Measurements from ENCODE around the gene KMT2B.

KMT2B gene

DNA sequence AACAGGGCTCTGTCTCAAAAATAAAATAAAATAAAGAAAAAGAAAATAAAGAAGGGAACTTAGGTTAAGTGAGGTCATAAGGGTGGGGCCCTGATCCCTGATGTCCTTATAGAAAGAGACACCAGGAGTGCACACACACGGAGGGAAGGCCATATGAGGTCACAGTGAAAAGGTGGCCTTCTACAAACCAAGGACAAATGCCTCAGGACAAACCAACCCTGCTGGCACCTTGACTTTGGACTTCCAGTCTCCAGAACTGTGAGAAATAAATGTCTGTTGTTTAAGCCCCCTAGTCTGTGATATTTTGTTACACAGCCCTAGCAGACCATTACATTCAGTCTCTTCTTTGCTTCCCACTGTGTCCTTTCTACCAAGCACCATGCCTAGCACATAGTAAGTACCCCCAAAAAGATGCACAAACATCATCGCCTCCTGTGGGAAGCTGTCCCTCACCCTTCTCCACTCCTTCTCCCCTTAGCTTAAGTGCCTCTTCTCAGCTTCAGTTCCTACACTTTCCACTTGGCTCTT is 21.8 kb upstream of the KMT2B start:
- H3K4me3 ChIP-seq (ENCODE audit: low read depth, low read length): no peak overlapping the region
- TF ChIP-seq, protein P1, sequence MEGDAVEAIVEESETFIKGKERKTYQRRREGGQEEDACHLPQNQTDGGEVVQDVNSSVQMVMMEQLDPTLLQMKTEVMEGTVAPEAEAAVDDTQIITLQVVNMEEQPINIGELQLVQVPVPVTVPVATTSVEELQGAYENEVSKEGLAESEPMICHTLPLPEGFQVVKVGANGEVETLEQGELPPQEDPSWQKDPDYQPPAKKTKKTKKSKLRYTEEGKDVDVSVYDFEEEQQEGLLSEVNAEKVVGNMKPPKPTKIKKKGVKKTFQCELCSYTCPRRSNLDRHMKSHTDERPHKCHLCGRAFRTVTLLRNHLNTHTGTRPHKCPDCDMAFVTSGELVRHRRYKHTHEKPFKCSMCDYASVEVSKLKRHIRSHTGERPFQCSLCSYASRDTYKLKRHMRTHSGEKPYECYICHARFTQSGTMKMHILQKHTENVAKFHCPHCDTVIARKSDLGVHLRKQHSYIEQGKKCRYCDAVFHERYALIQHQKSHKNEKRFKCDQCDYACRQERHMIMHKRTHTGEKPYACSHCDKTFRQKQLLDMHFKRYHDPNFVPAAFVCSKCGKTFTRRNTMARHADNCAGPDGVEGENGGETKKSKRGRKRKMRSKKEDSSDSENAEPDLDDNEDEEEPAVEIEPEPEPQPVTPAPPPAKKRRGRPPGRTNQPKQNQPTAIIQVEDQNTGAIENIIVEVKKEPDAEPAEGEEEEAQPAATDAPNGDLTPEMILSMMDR (IDR thresholded peaks at IDR 0.05; ENCODE audit: low read depth, low read length, missing control alignments): no peak
- no peak for DNase-seq (ENCODE audit: low read depth)

DNA sequence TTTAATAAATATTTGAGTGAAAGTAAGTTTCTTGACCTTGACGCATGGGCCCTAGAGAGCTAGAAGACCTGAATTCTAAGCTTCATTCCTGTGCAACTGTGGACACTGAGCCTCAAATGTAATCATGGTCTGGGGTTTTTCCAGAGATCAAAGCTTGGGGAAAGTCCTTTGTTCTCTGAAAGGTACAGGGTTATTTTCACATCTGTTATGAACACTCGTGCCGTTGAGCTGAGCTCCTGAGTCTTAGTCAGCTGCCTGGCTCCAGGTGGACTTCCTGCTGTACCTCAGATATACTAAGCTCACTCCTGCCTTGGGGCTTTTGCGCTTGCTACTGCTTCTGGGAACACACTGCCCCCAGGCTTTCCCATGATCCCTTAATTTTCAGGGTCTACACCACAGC is 21.0 kb upstream of the KMT2B start:
- DNase-seq (ENCODE audit: low read depth): no peak
- H3K4me3 ChIP-seq (ENCODE audit: low read depth, low read length): no peak overlapping the region
- TF ChIP-seq, protein P1 (IDR thresholded peaks at IDR 0.05; ENCODE audit: low read depth, low read length, missing control alignments): no peak

DNA sequence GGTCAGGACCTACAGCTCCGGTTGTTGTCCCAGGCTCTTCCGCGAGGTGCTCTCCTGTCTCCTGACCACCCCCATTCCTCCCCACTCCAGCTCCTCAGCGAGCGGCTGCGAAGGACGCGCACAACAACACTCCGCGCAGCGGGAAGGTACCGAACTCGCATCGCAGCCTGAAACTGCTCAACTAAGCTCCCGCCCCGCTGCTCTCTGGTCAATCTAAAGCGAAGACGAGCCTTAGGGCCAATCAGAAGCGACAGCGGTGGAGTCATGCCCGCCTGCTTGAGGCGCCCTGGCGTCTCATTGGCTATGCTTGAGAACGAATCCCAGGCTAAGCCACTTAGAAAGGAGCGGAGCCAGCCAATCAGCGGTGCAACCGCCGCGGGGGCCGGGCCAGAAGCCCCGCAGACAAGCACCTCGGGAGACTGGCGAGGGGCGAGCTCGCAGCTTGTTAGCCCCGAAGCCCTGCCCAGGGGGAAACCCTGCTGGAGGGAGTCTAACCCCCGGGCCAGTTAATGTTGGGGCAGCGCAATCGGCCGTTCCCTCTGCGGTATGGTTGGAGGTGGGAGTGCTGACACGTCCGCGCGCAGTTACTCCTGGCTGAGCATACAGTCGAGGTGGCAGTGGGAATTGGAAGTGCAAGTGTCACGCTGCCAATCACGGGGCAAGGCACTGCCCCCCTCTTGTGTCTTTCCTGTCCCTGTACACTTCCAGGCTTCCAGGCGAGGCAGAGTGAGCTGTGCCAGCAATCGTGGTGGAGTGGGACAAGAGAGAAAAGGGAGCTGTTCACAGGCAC is 15.4 kb upstream of the KMT2B start:
- DNase-seq (ENCODE audit: low read depth): peak; percentile 99
- TF ChIP-seq, protein P1 (IDR thresholded peaks at IDR 0.05; ENCODE audit: low read depth, low read length, missing control alignments): no peak
- peak overlapping the region; percentile 53 for H3K4me3 ChIP-seq (ENCODE audit: low read depth, low read length)

DNA sequence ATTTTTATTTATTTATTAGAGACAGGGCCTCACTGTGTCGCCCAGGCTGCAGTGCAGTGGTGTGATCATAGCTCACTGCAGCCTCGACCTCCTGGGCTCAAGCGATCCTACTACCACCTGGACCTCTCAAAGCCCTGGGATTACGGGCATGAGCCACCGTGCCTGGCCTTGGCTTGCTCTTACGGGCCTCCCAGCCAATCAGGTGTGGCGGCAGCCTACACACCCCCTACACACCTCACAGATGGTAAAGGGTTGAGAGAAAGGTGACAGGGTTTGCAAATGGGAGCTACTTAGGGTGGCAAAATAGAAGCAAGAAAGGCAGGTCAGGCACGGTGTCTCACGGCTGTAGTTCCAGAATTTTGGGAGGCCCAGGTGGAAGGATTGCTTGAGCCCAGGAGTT is 14.5 kb upstream of the KMT2B start:
- DNase-seq (ENCODE audit: low read depth): no peak
- TF ChIP-seq, protein P1 (IDR thresholded peaks at IDR 0.05; ENCODE audit: low read depth, low read length, missing control alignments): no peak
- H3K4me3 ChIP-seq (ENCODE audit: low read depth, low read length): no peak overlapping the region; the same call in 1 of the 2 replicates

DNA sequence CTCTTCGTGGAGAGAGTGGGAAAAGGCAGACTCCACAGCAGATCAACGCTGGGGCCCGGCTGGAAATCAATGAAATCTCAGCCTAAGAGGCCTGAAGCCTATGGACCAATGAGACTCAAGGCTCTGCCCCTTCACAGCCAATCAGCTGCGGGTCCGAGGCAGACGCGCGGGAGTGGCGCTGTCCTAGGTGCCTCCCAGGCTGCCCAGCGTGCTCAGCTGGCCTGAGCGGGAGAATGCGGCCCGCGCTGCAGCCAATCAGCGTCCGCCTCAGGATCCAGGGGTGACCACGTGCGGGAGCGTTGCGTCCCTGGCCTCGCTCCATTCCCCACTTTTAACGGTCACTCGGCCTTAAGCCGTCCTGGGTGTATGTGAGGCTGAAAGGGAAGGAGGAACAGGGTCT is 13.6 kb upstream of the KMT2B start, which contains the start of gene ZBTB32:
TSS of gene ZBTB32 (plus strand) at position 341 of the 400 bp plus-strand sequence. CDS start 10,069 bp downstream, outside the sequence.
- no peak within 1 kb of the TSS for H3K4me3 ChIP-seq (ENCODE audit: low read depth, low read length)
- no peak for DNase-seq (ENCODE audit: low read depth)
- TF ChIP-seq, protein P1 (IDR thresholded peaks at IDR 0.05; ENCODE audit: low read depth, low read length, missing control alignments): no peak

DNA sequence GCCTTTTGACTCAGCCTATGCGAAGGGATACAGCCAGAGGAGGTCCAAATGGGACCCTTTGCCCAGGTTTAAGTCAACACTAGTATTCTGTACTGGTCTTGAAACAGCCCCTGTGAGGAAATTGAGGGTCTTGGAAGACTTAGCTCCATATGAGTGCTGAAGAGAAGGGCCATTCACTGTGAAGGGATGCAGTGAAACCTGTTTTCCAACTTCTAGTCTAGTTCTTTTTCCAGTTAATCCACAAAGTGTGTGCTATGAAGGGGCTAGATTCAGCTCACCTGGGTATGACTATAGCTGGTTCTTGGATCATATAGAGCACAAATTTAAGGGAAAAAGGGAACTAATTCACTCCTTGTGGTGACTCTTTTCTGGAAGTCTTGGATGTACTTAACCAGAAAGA is 9.4 kb upstream of the KMT2B start:
- no peak overlapping the region for H3K4me3 ChIP-seq (ENCODE audit: low read depth, low read length)
- no peak for DNase-seq (ENCODE audit: low read depth)
- TF ChIP-seq, protein P1 (IDR thresholded peaks at IDR 0.05; ENCODE audit: low read depth, low read length, missing control alignments): no peak
